GM21786 (cell line): ENCODE measurements around the gene E2F2.

Source experiments
- ATAC-seq: cut with Tn5 transposase; IDR thresholded peaks from one replicate; pipeline ENCODE4 v1.9.1; 2021; ENCODE audit not compliant: unreplicated experiment

The E2F2 gene

GRCh38 chr1:23489842-23490241 lies 41.2 kb downstream of the E2F2 start:
- ATAC-seq: no peak

- no peak for ATAC-seq
Observed at GRCh38 chr1:23485002-23485332, 46.1 kb downstream of the E2F2 start.

DNA sequence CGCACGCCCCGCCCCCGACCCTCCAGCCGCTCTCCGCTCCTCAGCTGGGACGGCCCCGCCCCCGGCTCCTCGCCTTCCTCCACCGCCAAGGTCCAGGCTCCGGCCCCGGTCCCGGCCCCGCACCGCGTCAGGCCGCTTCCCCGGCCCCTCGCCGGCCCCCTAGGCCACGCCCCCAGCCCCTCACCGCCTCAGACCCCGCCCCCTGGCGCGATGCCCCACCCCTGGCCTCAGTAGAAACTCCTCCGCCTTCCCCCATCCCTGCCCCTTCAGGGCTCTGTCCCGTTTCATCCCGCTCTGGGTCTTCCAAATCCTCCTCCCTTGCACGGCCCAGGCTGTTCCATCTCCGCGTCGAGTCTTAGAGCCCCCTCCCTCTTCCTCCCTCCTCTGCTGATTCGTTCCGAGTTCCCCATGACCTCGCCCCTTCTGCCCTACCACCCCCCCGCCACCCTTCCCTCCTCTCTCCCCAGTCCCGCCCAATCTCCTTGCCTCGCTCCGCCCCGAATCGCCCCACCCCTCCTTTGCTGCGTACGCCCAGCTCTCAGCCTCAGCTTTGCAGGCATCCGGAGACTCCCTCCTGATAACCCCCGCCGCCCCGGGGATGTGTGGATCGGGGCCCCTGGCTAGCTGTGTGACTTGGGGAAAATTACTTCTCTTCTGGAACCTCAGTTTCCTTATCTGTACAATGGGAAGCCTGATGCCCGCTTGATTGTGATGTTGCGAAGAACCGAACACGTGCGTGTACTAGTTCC lies 46.6 kb downstream of the E2F2 start:
- ATAC-seq: no peak

- ATAC-seq: no peak
Observed at GRCh38 chr1:23483321-23484252, 47.4 kb downstream of the E2F2 start, which contains the start of gene ASAP3. Gene ASAP3, minus strand, starts transcription at chr1:23484179. Its CDS starts 46 bp downstream, at chr1:23484133.

- ATAC-seq: no peak
Observed at GRCh38 chr1:23481904-23482303, 49.1 kb downstream of the E2F2 start.

GRCh38 chr1:23481026-23481597 lies 49.9 kb downstream of the E2F2 start:
- no peak for ATAC-seq

DNA sequence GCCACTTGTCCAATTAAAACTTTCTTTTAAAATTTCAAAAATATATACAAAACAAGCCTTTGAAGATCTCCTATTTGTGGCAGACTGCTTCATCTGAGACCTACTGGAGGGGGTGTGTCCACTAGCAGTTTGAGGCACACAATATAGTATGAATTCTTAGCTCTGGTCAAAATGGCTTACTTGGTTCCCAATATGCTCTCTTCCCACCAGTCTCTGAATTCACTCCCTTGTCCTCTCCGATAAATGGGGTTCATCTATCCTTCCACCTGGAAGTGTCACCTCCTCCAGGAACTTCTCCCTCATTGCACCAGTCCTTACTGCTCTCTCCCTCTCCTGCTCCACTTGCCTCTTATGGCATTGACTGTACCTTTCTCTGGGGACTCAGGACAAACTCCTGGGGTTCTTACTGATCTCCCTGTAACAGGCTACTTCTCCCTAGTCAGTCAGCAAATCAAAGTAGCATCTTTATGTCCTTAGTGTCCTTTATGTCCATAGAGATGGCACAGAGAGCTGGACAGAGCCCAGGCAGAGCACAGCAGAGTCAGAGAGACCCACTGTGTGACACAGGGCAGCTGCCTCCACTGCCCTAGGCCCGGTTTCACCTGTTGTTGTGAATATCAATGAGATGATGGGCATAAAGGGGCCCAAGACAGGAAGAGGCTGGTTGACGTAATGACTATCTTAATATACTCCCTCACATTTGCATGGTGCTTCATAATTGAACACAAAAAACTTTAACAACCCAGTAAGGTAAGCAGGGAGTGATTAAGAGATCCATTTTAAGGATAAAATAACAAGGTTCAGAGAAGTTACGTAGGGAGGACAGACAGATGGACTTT lies 50.6 kb downstream of the E2F2 start:
- no peak for ATAC-seq

GRCh38 chr1:23479666-23479941 lies 51.4 kb downstream of the E2F2 start:
- no peak for ATAC-seq

DNA sequence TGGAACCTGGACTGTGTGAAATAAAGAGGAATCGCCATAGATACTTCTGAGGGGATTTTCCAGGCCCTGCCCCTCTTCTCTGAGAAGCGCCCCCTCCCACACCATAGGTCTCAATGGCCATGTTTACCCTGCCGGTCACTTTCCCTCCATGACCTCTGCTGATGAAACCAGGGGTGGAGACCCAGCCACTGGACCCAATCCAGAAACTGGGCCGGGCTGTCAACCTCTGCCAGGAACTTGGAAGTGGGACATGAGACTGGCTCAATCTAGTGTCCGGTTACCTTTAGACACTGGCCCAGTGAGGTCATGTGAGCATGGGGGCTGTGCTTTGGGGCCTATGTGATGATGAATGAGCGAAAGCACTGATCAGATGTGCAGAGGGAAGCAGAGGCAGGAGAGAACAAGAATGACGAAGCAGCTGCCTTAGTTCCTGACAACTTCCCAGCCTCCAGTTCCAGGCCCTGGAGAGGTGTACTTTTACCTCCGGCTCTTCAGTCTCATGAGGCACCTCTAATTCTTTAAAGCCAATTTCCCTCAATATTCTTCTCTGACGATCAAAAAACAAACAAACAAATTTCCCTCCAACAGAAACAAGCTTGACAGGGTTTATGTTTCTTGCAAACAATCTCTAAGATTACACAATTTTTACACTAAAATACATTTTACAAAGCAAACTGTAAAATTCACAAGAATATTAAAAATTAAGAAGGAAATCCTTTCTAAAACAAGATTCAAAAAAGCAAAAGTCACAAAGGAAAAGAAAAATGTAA lies 52.0 kb downstream of the E2F2 start:
- ATAC-seq: no peak

DNA sequence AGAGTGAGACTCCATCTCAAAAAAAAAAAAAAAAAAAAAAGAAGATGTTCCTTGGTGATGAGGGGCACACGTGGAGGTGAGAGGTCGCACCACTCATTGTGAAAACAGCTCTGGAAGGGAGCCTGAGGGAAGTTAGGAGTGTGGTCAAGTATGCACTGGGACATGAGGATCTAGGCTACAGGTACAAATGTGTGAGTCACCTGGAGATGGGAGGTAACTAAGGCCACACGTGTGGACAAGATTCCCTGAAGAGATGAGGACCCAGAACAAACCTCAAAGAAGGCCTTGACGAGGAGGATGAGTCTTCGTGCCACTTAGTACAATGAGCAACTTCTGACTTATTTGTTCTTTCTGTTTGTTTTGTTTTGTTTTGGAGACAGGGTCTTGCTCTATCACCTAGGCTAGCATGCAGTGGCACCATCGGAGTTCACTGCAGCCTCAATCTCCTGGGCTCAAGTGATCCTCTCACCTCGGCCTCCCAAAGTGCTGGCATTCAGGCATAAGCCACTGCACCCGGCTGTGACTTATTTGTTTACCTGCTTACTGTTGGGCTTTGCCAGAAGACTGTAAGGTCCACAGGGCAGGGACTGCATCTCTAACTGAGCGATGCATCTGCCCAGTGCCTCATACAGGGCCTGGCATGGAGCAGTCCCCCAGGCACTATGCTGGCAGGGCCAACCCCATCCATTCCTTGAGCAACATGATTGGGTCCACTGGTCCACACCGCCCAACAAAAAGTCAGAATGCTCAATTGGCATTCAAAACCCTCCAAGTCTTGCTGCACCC lies 53.5 kb downstream of the E2F2 start:
- ATAC-seq: no peak

- no peak for ATAC-seq
Observed at GRCh38 chr1:23475641-23476040, 55.4 kb downstream of the E2F2 start.

DNA sequence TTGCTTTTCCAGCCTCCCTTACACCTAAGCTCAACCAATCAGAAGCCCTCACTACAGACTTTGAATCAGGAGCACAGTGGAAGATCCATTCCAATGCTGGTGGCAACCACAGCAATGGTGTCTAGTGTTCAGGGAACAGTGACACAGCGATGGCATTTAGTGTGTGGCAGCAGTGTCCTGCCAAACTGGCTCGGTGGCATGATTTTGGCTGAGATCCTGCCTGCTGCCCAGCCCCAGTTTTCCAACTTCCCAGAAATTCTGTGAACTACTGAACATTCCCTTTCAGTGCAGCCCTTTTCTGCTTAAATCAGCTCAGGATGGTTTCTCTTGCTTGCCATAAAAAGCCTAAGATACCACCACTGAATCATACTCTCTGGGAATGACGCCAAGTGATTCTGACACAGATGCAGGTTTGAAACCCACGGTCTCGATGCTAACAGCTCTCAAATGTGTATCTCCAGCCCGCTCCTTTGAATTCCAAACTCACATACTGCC lies 55.9 kb downstream of the E2F2 start:
- ATAC-seq: no peak

DNA sequence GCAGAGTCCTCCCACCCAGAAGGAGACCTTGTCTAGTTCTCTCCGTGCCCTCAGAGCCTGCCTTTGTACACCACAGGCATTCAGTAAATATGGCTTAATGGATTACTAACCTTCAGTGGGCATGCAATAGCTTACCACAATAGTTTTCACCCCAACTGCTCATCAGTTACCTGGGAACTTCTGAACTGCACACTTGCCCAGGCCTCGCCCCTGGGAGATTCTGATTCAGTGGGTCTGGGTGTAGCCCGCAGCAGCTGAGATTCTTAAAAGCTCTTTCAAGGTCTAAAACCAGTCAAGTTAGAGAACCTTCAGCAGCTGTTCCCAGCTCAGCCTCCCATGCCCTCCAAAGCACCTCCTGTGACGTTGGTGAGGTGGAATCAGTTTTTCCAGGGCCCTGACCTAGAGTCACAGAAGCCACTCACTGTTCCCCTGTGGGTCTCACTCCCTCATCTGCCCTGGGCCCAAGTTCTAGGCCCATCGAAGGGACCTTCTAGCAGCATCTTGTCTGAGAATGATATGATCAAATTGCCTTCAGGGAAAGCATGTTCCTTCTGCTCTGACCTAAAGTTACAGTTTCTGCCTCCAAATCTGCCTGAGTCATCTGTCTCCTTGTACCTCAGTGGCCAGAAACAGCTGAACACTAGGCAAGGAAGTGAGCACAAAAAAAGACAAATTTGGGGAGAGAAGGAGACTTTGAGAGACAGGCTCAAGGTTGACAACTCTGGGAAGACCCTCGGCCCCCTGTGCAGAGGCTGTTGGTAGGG lies 57.8 kb downstream of the E2F2 start:
- ATAC-seq: no peak

DNA sequence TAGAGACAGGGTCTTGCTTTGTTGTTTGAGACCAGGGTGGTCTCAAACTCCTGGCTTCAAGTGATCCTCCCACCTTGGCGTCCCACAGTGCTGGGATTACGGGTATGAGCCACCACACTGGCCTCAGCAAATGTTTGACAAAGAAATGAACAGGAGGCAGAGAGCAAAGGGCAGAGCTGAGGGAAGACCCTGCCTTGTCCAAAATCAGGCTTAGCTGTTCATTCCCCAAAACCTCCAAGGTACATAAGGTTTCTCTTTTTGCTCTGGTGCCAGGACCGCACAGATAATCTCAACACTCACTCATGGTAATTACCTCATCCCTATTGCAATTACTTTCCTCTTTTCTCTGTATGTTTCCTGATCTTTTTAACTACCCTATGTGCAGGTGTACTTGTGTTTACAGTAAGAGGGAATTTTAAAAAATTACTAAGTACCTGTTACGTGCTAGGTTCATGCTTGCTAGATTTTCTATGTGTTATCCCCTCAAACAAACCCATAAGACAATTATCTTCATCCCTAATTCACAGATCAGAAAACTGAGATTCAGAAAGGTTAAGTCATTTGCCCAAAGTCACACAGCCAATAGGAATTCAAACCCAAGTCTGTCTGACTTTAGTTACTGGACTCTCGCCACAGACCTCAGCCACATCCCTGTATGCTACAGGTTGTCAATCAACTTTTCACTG lies 58.5 kb downstream of the E2F2 start:
- ATAC-seq: no peak

- no peak for ATAC-seq
Observed at GRCh38 chr1:23471473-23472075, 59.5 kb downstream of the E2F2 start.

DNA sequence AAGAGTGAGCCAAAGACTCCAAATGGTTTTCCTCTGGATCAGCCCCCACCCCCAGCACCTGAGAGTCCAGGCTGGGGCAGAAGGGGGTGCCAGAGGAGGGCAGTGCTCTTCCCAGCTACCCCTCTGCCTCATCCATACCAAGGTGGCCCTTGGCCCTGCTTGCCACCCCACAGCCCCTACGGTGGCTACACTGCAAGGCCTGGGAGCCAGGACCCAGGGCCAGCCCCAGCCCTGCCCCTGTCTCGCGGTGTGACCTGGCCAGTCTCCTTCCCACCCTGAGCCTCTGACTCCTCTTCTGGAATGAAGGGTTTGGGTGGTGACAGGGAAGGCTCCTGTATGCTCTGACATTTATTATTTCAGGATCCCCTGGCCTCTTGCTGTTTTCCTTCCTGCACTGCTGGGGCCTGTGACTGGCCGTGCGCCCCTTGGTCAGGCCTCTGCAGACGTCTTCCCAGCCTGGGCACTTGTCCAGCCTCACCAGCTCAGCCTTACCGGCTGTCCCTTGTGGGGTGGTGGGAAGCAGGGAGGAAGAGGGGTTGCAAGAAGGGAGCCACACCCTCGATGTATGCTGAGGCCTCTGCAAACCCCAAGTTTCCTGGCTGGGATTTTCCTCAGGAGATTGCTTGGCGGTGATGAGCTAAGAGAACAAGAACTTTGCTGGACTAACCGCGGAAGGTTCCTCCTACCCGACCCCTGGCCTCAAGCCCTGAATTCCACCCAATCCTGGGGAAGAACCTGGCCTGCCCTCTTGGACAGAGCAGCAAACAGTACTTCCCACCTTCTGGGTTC lies 60.6 kb downstream of the E2F2 start:
- ATAC-seq: no peak

- no peak for ATAC-seq
Observed at GRCh38 chr1:23469372-23469982, 61.6 kb downstream of the E2F2 start.
